HEK293 (cell line): ENCODE data around the gene BCL7A.

Experiments
- BCL11B ChIP-seq: fragments of 450-650 bp; formaldehyde crosslinking; IDR thresholded peaks from 2 replicates; pipeline ENCODE4 v1.5.1; 2016; ENCODE audit warnings: low read depth, missing biosample characterization, missing genetic modification characterization
- HOXA7 ChIP-seq: sonication (generic); formaldehyde crosslinking; IDR thresholded peaks from 2 replicates; pipeline ENCODE4 v1.8.1; 2022; ENCODE audit warnings: missing genetic modification reagents, borderline replicate concordance
- KLF1 ChIP-seq: fragments of 450-650 bp; formaldehyde crosslinking; IDR thresholded peaks from 2 replicates; pipeline ENCODE4 v1.5.1; 2016; ENCODE audit warnings: missing biosample characterization, missing genetic modification characterization
- REPIN1 ChIP-seq: fragments of 450-650 bp; formaldehyde crosslinking; IDR thresholded peaks from 2 replicates; pipeline ENCODE4 v1.5.1; 2017; ENCODE audit warnings: missing biosample characterization, missing genetic modification characterization, low read depth
- SALL2 ChIP-seq: fragments of 450-650 bp; formaldehyde crosslinking; IDR thresholded peaks from 2 replicates; pipeline ENCODE4 v1.5.0; 2017; ENCODE audit warnings: missing biosample characterization, mild to moderate bottlenecking, missing genetic modification characterization, borderline replicate concordance
- ZNF146 ChIP-seq: fragments of 450-650 bp; formaldehyde crosslinking; IDR thresholded peaks from 2 replicates; pipeline ENCODE4 v1.5.1; 2016; ENCODE audit warnings: missing biosample characterization, missing genetic modification characterization
- ZNF350 ChIP-seq: fragments of 450-650 bp; formaldehyde crosslinking; IDR thresholded peaks from 2 replicates; pipeline ENCODE4 v1.5.0; 2017; ENCODE audit warnings: missing biosample characterization, mild to moderate bottlenecking, missing genetic modification characterization
- ZNF473 ChIP-seq: fragments of 450-650 bp; formaldehyde crosslinking; IDR thresholded peaks from 2 replicates; pipeline ENCODE4 v1.5.1; 2017; ENCODE audit warnings: missing biosample characterization, missing genetic modification characterization
- ZNF501 ChIP-seq: fragments of 450-650 bp; formaldehyde crosslinking; IDR thresholded peaks from 2 replicates; pipeline ENCODE4 v1.5.1; 2016; ENCODE audit warnings: missing biosample characterization, missing genetic modification characterization
- ZNF514 ChIP-seq: fragments of 450-650 bp; formaldehyde crosslinking; IDR thresholded peaks from 2 replicates; pipeline ENCODE4 v1.5.1; 2016; ENCODE audit warnings: missing biosample characterization, missing genetic modification characterization
- ZNF549 ChIP-seq: fragments of 450-650 bp; IDR thresholded peaks from 2 replicates; pipeline ENCODE4 v1.5.1; 2018; ENCODE audit warnings: missing biosample characterization, missing genetic modification characterization, mild to moderate bottlenecking, inconsistent platforms, moderate library complexity
- ZNF560 ChIP-seq: fragments of 450-650 bp; formaldehyde crosslinking; IDR thresholded peaks from 2 replicates; pipeline ENCODE4 v1.5.1; 2017; ENCODE audit warnings: missing biosample characterization, missing genetic modification characterization, borderline replicate concordance
- ZNF629 ChIP-seq: fragments of 450-650 bp; formaldehyde crosslinking; IDR thresholded peaks from 2 replicates; pipeline ENCODE4 v1.5.1; 2017; ENCODE audit warnings: missing biosample characterization, missing genetic modification characterization
- ZNF776 ChIP-seq: fragments of 450-650 bp; formaldehyde crosslinking; IDR thresholded peaks from 2 replicates; pipeline ENCODE4 v1.5.0; 2017; ENCODE audit warnings: missing biosample characterization, missing genetic modification characterization, borderline replicate concordance
- TF ChIP-seq, protein P1 (sequence below): fragments of 450-650 bp; formaldehyde crosslinking; IDR thresholded peaks from 2 replicates; pipeline ENCODE4 v1.5.1; 2016; ENCODE audit warnings: missing biosample characterization, missing genetic modification characterization
- TF ChIP-seq, protein P2 (sequence below): fragments of 450-650 bp; formaldehyde crosslinking; IDR thresholded peaks from 2 replicates; pipeline ENCODE4 v1.5.1; 2017; ENCODE audit warnings: missing biosample characterization, missing genetic modification characterization
- TF ChIP-seq, protein P3 (sequence below): fragments of 450-650 bp; formaldehyde crosslinking; IDR thresholded peaks from 2 replicates; pipeline ENCODE4 v1.5.1; 2016; ENCODE audit warnings: missing biosample characterization, missing genetic modification characterization, low read depth
- TF ChIP-seq, protein P4 (sequence below): fragments of 450-650 bp; formaldehyde crosslinking; IDR thresholded peaks from 2 replicates; pipeline ENCODE4 v1.5.1; 2016; ENCODE audit warnings: missing biosample characterization, missing genetic modification characterization
- TF ChIP-seq, protein P5 (sequence below): fragments of 450-650 bp; formaldehyde crosslinking; IDR thresholded peaks from 2 replicates; pipeline ENCODE4 v1.5.1; 2016; ENCODE audit warnings: missing biosample characterization, missing genetic modification characterization
- TF ChIP-seq, protein P6 (sequence below): fragments of 450-650 bp; IDR thresholded peaks from 2 replicates; pipeline ENCODE4 v1.5.1; 2018; ENCODE audit warnings: missing biosample characterization, mild to moderate bottlenecking, missing genetic modification characterization
- TF ChIP-seq, protein P7 (sequence below): fragments of 450-650 bp; formaldehyde crosslinking; IDR thresholded peaks from 2 replicates; pipeline ENCODE4 v1.5.1; 2016; ENCODE audit warnings: missing biosample characterization, missing genetic modification characterization
- TF ChIP-seq, protein P8 (sequence below): fragments of 450-650 bp; formaldehyde crosslinking; IDR thresholded peaks from 2 replicates; pipeline ENCODE4 v1.5.1; 2017; ENCODE audit warnings: missing biosample characterization, mild to moderate bottlenecking, missing genetic modification characterization, moderate library complexity

BCL7A gene

DNA sequence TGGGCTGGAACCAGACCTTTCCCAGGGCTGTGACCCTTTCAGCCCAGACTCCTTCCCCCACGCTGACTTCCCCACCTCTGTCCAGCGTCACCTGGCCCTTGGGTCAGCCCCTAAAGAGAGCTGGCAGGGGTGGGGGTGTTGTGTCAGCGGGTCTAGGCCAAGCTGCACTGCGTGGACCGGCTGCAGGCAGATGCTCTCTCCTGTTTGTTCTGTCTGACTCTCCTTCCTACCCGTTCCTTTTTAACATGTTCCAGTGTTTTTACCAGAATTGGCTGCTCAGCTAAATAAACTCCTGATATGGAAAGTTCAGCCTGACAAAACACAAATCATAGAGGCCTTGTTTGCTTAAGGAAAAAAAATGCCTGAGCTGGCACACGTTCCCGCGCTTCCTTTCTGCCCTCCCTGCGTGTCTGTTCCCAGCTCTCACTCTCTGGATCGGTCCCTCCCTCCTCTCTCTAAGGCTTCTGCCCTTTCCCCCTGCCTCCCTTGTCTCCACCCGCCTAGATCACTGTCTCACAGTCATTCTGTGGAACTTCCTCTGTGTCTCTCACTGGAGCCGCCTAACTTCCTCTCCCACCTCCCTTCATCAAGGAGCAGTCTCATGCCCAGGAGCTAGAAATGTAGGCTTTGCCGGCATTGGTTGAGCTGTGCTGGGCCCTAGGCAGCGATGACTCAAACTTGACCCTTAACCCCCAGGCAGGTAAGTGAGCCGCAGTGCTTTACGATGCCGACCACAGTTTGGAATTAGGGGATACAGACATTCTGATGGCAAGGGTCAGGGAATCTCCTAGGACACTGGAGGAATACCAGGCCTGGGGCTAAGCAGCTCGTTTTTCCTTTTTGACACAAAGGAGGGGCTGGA lies 41.4 kb downstream of the BCL7A start (continued):
- TF ChIP-seq, protein P1, sequence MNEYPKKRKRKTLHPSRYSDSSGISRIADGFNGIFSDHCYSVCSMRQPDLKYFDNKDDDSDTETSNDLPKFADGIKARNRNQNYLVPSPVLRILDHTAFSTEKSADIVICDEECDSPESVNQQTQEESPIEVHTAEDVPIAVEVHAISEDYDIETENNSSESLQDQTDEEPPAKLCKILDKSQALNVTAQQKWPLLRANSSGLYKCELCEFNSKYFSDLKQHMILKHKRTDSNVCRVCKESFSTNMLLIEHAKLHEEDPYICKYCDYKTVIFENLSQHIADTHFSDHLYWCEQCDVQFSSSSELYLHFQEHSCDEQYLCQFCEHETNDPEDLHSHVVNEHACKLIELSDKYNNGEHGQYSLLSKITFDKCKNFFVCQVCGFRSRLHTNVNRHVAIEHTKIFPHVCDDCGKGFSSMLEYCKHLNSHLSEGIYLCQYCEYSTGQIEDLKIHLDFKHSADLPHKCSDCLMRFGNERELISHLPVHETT (tag by site-specific recombination) = no peak
- no peak for TF ChIP-seq ZNF776 (tag by site-specific recombination)
- TF ChIP-seq, protein P2, sequence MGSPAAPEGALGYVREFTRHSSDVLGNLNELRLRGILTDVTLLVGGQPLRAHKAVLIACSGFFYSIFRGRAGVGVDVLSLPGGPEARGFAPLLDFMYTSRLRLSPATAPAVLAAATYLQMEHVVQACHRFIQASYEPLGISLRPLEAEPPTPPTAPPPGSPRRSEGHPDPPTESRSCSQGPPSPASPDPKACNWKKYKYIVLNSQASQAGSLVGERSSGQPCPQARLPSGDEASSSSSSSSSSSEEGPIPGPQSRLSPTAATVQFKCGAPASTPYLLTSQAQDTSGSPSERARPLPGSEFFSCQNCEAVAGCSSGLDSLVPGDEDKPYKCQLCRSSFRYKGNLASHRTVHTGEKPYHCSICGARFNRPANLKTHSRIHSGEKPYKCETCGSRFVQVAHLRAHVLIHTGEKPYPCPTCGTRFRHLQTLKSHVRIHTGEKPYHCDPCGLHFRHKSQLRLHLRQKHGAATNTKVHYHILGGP (tag by site-specific recombination) = no peak
- no peak for TF ChIP-seq ZNF473 (tag by site-specific recombination)
- TF ChIP-seq ZNF629 (tag by site-specific recombination) = 0 out of 2 replicates have a peak, but pooled peaks have one; percentile 17
- TF ChIP-seq, protein P3, sequence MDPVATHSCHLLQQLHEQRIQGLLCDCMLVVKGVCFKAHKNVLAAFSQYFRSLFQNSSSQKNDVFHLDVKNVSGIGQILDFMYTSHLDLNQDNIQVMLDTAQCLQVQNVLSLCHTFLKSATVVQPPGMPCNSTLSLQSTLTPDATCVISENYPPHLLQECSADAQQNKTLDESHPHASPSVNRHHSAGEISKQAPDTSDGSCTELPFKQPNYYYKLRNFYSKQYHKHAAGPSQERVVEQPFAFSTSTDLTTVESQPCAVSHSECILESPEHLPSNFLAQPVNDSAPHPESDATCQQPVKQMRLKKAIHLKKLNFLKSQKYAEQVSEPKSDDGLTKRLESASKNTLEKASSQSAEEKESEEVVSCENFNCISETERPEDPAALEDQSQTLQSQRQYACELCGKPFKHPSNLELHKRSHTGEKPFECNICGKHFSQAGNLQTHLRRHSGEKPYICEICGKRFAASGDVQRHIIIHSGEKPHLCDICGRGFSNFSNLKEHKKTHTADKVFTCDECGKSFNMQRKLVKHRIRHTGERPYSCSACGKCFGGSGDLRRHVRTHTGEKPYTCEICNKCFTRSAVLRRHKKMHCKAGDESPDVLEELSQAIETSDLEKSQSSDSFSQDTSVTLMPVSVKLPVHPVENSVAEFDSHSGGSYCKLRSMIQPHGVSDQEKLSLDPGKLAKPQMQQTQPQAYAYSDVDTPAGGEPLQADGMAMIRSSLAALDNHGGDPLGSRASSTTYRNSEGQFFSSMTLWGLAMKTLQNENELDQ (tag by site-specific recombination) = no peak
- no peak for TF ChIP-seq ZNF514
- TF ChIP-seq, protein P4, sequence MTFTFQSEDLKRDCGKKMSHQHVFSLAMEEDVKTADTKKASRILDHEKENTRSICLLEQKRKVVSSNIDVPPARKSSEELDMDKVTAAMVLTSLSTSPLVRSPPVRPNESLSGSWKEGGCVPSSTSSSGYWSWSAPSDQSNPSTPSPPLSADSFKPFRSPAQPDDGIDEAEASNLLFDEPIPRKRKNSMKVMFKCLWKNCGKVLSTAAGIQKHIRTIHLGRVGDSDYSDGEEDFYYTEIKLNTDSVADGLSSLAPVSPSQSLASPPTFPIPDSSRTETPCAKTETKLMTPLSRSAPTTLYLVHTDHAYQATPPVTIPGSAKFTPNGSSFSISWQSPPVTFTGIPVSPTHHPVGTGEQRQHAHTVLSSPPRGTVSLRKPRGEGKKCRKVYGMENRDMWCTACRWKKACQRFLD (tag by site-specific recombination) = no peak
- TF ChIP-seq ZNF350 = no peak
- no peak for TF ChIP-seq ZNF501 (tag by site-specific recombination)
- no peak for TF ChIP-seq ZNF560 (tag by site-specific recombination)
- TF ChIP-seq BCL11B = no peak; the same call in 1 of the 2 replicates
- no peak for TF ChIP-seq SALL2
- no peak for TF ChIP-seq KLF1
- TF ChIP-seq ZNF549 (tag by site-specific recombination) = no peak
- TF ChIP-seq REPIN1 (tag by site-specific recombination) = no peak
- TF ChIP-seq, protein P5, sequence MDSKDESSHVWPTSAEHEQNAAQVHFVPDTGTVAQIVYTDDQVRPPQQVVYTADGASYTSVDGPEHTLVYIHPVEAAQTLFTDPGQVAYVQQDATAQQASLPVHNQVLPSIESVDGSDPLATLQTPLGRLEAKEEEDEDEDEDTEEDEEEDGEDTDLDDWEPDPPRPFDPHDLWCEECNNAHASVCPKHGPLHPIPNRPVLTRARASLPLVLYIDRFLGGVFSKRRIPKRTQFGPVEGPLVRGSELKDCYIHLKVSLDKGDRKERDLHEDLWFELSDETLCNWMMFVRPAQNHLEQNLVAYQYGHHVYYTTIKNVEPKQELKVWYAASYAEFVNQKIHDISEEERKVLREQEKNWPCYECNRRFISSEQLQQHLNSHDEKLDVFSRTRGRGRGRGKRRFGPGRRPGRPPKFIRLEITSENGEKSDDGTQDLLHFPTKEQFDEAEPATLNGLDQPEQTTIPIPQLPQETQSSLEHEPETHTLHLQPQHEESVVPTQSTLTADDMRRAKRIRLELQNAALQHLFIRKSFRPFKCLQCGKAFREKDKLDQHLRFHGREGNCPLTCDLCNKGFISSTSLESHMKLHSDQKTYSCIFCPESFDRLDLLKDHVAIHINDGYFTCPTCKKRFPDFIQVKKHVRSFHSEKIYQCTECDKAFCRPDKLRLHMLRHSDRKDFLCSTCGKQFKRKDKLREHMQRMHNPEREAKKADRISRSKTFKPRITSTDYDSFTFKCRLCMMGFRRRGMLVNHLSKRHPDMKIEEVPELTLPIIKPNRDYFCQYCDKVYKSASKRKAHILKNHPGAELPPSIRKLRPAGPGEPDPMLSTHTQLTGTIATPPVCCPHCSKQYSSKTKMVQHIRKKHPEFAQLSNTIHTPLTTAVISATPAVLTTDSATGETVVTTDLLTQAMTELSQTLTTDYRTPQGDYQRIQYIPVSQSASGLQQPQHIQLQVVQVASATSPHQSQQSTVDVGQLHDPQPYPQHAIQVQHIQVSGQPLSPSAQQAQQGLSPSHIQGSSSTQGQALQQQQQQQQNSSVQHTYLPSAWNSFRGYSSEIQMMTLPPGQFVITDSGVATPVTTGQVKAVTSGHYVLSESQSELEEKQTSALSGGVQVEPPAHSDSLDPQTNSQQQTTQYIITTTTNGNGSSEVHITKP = peak; percentile 62
- TF ChIP-seq, protein P6, sequence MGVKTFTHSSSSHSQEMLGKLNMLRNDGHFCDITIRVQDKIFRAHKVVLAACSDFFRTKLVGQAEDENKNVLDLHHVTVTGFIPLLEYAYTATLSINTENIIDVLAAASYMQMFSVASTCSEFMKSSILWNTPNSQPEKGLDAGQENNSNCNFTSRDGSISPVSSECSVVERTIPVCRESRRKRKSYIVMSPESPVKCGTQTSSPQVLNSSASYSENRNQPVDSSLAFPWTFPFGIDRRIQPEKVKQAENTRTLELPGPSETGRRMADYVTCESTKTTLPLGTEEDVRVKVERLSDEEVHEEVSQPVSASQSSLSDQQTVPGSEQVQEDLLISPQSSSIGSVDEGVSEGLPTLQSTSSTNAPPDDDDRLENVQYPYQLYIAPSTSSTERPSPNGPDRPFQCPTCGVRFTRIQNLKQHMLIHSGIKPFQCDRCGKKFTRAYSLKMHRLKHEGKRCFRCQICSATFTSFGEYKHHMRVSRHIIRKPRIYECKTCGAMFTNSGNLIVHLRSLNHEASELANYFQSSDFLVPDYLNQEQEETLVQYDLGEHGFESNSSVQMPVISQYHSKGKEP (tag by site-specific recombination) = no peak
- TF ChIP-seq, protein P7, sequence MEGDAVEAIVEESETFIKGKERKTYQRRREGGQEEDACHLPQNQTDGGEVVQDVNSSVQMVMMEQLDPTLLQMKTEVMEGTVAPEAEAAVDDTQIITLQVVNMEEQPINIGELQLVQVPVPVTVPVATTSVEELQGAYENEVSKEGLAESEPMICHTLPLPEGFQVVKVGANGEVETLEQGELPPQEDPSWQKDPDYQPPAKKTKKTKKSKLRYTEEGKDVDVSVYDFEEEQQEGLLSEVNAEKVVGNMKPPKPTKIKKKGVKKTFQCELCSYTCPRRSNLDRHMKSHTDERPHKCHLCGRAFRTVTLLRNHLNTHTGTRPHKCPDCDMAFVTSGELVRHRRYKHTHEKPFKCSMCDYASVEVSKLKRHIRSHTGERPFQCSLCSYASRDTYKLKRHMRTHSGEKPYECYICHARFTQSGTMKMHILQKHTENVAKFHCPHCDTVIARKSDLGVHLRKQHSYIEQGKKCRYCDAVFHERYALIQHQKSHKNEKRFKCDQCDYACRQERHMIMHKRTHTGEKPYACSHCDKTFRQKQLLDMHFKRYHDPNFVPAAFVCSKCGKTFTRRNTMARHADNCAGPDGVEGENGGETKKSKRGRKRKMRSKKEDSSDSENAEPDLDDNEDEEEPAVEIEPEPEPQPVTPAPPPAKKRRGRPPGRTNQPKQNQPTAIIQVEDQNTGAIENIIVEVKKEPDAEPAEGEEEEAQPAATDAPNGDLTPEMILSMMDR = no peak
- TF ChIP-seq HOXA7 (CRISPR knock-in tag) = no peak
- TF ChIP-seq, protein P8, sequence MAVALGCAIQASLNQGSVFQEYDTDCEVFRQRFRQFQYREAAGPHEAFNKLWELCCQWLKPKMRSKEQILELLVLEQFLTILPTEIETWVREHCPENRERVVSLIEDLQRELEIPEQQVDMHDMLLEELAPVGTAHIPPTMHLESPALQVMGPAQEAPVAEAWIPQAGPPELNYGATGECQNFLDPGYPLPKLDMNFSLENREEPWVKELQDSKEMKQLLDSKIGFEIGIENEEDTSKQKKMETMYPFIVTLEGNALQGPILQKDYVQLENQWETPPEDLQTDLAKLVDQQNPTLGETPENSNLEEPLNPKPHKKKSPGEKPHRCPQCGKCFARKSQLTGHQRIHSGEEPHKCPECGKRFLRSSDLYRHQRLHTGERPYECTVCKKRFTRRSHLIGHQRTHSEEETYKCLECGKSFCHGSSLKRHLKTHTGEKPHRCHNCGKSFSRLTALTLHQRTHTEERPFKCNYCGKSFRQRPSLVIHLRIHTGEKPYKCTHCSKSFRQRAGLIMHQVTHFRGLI (tag by site-specific recombination) = no peak
- no peak for TF ChIP-seq ZNF146 (tag by site-specific recombination)
